ENCODE results near the gene TBPL1.

GRCh38 chr6:133992992-133993680, 40.1 kb downstream of the TBPL1 start:
- TF ChIP-seq PHF8 (IDR thresholded peaks at IDR 0.05; ENCODE audit: borderline replicate concordance, low read depth) (no peak), POLR2A (IDR thresholded peaks at IDR 0.05; ENCODE audit: low read length) (no peak)
